DMS79 treated with DMSO at 0.1 percent for 48 hours (cell line): ENCODE data around the gene VWF.
A peak's percentile ranks its signal among the peaks of the same experiment; 100 is the strongest.

Source experiments
- DNase-seq: peaks from one replicate; lab custom pipeline; 2025; lab: John Stamatoyannopoulos, UW

VWF gene

DNA sequence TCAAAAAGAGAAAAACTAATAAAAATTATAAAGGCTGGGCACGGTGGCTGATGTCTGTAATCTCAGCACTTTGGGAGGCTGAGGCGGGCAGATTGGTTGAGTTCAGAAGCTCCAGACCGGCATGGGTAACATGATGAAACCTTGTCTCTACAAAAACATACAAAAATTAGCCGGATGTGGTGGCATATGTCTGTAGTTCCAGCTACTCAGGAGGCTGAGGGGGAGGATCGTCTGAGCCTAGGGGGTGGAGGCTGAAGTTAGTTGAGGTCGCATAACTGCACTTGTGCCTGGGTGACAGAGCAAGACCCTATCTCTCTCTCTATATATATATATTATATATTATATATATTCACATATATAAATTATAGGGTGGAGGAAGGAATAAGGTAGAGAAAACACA is 146.9 kb downstream of the VWF start:
- DNase-seq, result no peak

GRCh38 chr12:5976711-5977110 is 147.8 kb downstream of the VWF start:
- DNase-seq, result no peak

DNA sequence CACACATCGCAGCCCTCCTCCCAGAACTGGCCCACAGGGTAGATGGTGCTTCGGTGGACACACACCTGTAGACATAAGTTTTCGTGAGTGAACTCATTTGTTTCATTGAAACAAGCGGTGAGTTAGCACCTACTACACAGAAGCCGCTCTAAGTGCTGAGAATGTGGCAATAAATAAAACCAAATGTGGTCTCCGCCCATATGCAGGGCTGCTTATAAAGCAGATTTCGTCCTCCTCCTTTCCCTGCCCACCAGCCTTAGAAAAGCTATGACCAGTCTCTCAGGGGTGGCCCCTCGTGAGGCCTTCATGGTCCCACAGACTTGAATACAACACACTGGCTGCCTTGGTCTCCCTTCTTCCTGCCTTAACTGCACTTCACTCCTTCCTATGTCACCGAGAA is 148.3 kb downstream of the VWF start:
- no peak for DNase-seq

- DNase-seq, result no peak
Observed at GRCh38 chr12:5973461-5974115, 150.9 kb downstream of the VWF start.

- DNase-seq, result no peak
Observed at GRCh38 chr12:5972387-5972786, 152.1 kb downstream of the VWF start.

DNA sequence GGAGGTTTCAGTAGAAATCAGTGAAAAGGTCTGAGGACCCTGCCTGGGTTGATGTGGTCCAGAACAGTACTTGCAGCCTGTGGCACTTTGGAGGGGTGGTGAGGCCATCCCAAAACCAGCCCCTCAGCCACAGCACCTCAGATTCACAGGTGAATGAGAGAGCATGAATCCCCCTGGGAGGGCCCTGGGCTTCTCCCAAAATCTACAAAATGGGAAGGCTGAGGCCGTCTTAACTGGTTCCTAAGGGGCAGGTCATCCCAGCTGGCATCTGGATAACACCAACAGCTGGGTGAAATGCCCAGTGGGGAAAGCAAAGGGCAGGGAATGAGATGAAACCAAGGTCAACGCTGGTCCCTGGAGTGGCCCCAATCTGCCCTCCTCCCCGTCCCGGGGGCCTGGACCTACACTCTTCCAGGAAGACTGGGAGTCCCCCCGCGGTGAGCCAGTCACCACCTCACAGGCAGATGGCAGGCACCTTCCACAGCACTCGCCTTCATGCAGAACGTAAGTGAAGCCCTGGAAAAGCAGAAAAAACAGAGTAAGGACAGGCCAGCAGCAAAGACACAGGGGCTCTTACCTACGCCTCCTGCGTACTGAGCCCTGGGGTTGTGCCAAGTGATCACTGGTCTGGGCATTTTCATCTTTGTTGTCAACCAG is 153.1 kb downstream of the VWF start:
- DNase-seq, result no peak

- DNase-seq, result no peak
Observed at GRCh38 chr12:5969974-5970690, 154.3 kb downstream of the VWF start.

GRCh38 chr12:5969156-5969973 is 155.1 kb downstream of the VWF start:
- DNase-seq, result no peak

GRCh38 chr12:5967645-5968415 is 156.6 kb downstream of the VWF start:
- DNase-seq, result no peak

DNA sequence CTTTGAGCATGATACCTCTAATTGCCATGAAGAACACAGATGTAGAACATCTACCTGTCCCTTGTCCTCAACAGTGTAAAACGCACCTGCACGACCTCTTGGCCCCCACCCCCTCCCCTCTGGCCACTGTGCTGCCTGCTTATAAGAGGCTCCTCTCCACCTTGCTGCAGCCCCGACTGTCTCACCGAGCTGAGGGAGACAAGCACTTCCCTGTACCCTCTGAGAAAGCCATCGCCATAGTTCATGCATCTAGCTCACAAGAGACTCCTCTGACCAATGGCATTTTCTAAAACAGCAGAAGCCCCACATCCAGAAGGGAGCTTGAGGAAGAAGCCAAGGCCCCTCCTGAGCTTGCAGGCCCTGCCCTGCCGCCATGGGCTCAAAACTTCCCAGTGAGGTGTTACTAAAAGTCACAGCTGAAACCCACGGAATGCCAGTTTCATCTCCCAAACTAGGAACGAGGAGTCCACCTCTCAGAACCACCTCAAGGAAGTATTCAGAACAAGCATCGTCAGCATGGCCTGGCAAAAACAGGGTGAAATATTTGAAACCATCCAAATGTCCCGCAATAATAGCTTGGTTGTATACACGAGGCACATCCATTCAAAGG is 157.9 kb downstream of the VWF start:
- DNase-seq, result no peak

DNA sequence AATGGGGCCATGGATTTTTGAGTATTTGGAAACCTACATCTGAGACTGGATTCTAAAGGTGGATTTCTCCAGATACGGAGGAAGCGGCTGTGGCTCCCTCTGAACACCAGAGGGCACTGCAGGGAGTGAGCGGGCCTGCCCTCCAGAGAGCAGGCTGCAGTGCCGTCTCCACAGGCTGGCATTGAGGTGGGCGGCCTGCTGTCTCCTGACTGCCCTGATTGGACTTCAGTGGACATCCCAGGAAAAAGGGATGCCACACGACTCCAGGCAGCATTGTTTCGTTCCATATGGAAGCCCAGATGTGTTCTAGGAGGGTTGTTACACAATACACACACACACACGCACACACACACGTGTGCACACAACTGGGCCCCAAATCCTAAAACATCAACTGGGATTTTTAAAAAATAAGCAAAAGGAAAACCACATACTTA is 158.5 kb downstream of the VWF start:
- DNase-seq, result peak; percentile 24

DNA sequence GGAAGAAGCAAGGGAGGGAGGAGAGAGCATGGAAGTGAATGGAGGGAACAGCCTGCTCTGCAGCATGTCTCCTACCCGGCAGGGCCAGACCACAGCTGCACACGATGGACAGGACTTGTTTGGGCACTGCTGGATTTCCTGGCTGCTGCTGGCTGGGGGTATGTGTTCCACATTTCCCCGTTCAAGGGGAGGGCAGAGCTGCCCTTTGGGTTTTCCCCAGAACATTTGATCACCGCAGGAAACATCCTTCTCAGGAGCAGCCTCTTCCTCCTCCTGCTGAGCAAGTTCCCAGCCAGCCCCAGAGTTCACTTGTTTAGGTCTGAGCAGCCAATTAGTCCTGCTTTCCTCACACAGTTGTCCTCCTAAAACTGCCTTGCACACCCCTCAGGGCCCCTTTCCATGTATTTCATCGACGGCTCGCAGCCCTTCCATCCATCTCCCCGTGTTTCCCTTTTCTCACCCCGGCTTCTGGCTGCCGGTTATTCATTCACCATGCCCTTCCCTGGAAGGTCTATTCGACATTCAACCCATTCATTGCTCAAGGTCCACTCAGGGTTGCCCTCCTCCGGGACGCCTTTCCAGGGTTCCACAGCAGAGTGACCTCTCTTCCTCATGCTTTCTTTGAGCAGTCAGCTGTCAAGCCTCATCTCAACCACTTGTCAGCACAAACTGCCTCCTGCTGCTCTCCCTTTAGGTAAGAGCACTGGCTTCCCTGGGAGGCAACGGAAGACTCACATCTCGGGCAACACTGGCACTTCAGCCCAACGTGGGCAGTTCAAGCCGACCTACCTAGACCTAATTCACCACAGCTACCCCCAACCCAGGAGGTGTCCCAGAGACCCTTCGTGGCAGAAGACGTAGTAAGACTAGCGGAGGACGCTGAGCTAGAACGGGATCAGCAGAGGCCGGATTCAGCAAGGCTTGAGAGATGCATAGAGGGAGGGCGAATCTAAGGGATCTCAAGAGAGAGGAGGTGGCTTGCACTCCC is 159.3 kb downstream of the VWF start:
- DNase-seq, result no peak

- DNase-seq, result no peak
Observed at GRCh38 chr12:5963515-5963914, 161.0 kb downstream of the VWF start.

DNA sequence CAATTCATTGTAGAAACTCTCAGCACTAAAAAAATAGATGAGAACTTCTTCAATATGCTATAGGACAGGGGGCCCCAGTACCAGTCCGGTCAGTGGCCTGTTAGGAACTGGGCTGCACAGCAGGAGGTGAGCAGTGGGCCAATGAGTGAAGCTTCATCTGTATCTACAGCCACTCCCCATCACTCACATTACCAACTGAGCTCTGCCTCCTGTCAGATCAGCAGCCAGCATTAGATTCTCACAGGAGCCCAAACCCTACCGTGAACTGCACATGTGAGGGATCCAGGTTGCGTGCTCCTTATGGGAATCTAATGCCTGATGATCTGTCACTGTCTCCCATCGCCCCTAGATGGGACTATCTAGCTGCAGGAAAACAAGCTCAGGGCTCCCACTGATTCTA is 163.7 kb downstream of the VWF start:
- no peak for DNase-seq

GRCh38 chr12:5956987-5957386 is 167.5 kb downstream of the VWF start:
- DNase-seq, result no peak

DNA sequence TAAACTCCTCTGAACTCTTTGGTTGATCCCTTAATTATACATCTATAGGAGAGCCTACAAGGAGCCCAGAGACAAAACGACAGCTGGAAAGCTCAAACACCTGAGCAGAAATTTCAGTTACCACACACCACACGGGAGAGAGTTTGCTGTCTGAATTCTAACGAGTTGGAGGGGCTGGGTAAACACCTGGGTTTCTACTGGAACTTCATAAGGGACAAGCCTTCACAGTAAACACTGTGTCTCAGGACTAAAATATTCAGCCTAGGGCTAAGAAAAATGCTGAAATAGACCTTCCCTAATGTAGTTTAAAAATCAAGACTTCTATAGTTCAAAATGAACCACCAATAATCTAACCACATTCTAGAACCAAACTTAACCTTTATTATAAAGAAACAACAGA is 169.8 kb downstream of the VWF start:
- DNase-seq, result no peak

DNA sequence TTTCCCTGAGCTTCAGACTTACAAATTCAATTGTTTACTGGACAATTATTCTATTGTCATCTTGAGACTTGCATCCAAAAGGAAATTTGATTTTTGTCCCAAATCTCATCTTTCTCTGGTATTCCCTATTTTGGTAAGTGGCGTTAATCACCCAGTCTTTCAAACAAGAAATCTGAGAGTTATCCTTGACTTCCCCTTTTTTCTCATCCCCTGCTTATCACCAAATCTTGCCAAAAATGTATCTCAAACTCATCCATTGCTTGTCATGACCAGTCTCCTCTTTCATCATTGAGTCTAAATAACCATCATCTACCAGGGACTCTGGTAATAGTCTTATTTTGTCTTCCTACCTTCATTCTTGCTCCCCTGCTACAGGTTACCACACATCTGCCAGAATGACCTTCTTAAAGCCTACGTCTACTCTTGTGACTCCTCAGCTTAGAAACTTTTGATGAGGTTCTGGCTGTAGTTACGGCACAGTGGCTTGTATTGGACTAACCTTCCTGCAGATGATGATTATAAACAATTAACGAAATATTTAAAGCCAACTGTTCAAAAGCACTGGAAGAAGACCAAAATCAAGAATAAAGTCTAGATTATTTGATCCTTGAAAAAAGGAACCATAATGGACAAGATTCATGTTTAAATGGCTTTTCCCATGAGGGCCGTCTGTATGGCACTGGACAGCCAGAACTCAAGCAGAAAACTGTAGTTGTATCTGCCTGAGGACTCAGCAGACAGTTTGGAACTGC is 170.5 kb downstream of the VWF start:
- no peak for DNase-seq

DNA sequence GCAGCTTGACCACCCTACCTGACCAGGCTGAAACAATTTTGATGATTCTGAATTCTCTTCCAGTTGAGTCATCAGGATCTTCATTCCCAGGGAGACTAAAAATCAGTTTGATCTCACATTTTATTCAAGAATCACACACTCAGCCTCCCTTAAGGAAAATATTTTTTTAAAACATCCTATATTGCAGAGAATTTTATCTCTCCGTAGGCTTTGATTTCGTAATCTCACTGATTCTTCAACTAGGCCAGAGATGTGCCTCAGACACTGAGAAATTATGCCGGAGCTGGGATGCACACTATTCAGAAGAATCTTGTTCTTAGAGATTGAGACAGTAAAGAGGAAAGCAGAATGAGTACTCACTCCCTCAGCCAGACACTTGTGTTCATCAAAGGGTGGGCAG is 172.4 kb downstream of the VWF start:
- DNase-seq, result no peak

DNA sequence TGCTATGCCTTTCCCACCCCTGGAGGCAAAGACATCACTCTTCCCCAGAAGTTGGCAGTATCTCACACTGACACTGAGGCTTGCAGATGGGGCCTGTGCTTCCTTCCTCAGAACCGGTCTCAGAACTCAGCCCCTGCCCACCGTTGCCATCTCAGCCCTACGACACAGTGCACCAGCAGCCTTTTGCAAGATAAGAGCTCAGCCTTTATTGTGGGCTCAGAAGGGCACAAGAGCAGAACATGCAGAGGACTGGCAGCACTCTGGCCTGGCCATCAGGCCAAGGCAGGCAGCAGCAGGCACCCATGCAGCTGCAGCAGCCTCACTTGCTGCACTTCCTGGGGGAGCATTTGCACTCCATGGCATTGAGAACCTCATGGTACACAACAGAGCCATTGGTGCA is 175.8 kb downstream of the VWF start:
- DNase-seq, result no peak
